Thyroid gland (tissue), 4 donors: ENCODE data around the gene PARP6. TPM values are rescaled to one million over a fixed set of nuclear protein-coding genes. Genes with fewer than 3 reads are reported as not detected.

Experiments used
- DNase-seq, 2 donors: peaks; one replicate each; pipeline ENCODE4 v3.0.0-alpha.2; 2019
- H3K27ac ChIP-seq, 3 donors: fragments of 200-600 bp; sonication (generic); 1 replicate in 2 of 3; 2 replicates in 1 of 3; pipeline ENCODE4 v1.5.1; 2016 to 2019; ENCODE audit warnings: mild to moderate bottlenecking in 1 of 3, moderate library complexity in 1 of 3
- H3K27me3 ChIP-seq: fragments of 200-600 bp; sonication (generic); one replicate; pipeline ENCODE4 v1.5.1; 2019
- H3K36me3 ChIP-seq, 2 donors: fragments of 200-600 bp; sonication (generic); one replicate each; pipeline ENCODE4 v1.5.1; 2016 to 2019
- H3K4me1 ChIP-seq, 2 donors: fragments of 200-600 bp; sonication (generic); one replicate each; pipeline ENCODE4 v1.5.1; 2017 to 2019
- H3K4me3 ChIP-seq, 3 donors: fragments of 200-600 bp; sonication (generic); replicated peaks in 1 of 3; 1 replicate in 2 of 3; 2 replicates in 1 of 3; pipeline ENCODE4 v1.5.1; 2016; ENCODE audit warnings: mild to moderate bottlenecking in 1 of 3
- H3K9me3 ChIP-seq: fragments of 200-600 bp; sonication (generic); one replicate; pipeline ENCODE4 v1.5.1; 2017
- POLR2A ChIP-seq, 2 donors: fragments of 450-650 bp; IDR thresholded peaks; one replicate each; pipeline ENCODE4 v1.6.1; 2017; ENCODE audit warnings: antibody characterized with exemption in 2 of 2, mild to moderate bottlenecking in 2 of 2, moderate library complexity in 1 of 2
- WGBS, 2 donors: methylation state at CpG; one replicate each; pipeline ENCODE4 v1.1.5; 2017; 5-methylcytosine and 5-hydroxymethylcytosine counted together
- intact Hi-C: fragments of 100-400 bp; cut with DNase I; formaldehyde crosslinking; loops from one replicate; pipeline ENCODE4 v1.15.1; 2023
- total RNA-seq, 4 donors: library from RNA; depleted of rRNA; stranded (reverse); fragments of >200 nt; gene quantifications; one replicate each; pipeline ENCODE4 v1.2.3, GENCODE V29; 2016
- TF ChIP-seq, protein P1 (sequence below), 6 experiments: fragments of 200-600 bp in 3 of 6; fragments of 450-650 bp in 3 of 6; sonication (generic) in 3 of 6; IDR thresholded peaks; one replicate each; pipeline ENCODE4 v1.5.1; 2016 to 2019; ENCODE audit warnings: antibody characterized with exemption in 6 of 6, mild to moderate bottlenecking in 2 of 6, inconsistent platforms in 1 of 6, moderate library complexity in 1 of 6

The PARP6 gene
- total RNA-seq, 4 donors from 2014 or later = 54.2 to 98.0 (median 70.4) TPM

DNA sequence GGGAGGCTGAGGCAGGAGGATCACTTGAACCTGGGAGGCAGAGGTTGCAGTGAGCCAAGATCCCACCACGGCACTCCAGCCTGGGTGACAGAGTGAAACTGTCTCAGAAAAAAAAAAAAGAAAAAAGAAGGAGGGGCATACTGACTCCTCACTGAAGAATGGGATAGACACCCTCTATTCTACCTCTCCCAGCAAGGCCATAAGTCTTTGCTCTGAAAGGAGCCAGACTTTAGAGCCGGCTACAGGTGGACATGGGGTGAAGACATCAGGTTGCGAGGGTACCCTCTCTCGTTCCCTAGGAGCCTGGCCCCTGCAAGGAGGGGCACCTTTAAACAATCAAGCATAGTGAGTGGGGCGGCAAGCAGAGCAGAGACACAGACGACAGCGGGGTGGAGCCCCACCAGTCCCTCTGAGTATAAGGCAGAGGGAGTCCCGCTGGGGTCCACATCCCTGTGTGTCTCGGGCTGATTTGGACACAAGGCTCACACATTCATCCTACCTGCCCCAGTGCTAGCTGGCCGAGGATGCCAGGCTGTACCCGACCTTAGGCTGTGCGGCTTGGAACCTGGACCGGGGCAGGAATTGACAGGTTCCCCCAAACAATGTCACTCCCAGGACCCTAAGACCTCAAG, 75.8 kb downstream of the PARP6 start:
- intact Hi-C loops = no loop called here
- TF ChIP-seq POLR2A (IDR thresholded peaks at IDR 0.05) = no peak
- TF ChIP-seq, protein P1, sequence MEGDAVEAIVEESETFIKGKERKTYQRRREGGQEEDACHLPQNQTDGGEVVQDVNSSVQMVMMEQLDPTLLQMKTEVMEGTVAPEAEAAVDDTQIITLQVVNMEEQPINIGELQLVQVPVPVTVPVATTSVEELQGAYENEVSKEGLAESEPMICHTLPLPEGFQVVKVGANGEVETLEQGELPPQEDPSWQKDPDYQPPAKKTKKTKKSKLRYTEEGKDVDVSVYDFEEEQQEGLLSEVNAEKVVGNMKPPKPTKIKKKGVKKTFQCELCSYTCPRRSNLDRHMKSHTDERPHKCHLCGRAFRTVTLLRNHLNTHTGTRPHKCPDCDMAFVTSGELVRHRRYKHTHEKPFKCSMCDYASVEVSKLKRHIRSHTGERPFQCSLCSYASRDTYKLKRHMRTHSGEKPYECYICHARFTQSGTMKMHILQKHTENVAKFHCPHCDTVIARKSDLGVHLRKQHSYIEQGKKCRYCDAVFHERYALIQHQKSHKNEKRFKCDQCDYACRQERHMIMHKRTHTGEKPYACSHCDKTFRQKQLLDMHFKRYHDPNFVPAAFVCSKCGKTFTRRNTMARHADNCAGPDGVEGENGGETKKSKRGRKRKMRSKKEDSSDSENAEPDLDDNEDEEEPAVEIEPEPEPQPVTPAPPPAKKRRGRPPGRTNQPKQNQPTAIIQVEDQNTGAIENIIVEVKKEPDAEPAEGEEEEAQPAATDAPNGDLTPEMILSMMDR (IDR thresholded peaks at IDR 0.05) = no peak
- peak overlapping the region in 1 of 3 donors; percentile 47 for H3K27ac ChIP-seq
- no peak for DNase-seq
- H3K9me3 ChIP-seq = no peaks in the 10 kb centered on the region
- H3K4me3 ChIP-seq = peak overlapping the region in 2 of 3 donors; percentile 6 to 53
- peaks cover 14 to 15% of the 10 kb centered on the region in 2 donors for H3K36me3 ChIP-seq
- WGBS, 2 donors = 72 to 79% methylated on average over 12 to 13 of the region's 13 CpGs
- H3K27me3 ChIP-seq = no peaks in the 10 kb centered on the region
- H3K4me1 ChIP-seq = peaks cover 0 to 22% of the 10 kb centered on the region in 2 donors

DNA sequence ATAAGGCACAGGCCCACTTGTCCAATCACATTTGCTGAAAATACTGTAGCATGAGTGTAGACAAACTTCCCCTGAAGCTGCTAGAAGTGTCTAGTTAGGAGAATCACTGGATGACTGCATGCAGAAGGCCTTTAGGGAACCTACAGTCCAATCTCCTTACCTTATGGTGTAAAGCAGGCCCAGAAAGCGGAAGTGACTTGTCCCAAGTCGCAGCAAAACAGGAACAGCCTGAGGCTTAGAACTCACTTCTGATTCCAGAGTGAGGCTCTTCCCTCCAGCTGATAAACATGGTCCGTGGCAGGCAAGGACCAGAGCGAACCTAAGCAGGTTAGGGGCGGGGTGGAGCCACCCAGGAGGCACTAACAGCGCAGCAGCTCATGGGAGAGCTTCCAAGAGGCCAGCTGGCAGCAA, 77.2 kb downstream of the PARP6 start:
- TF ChIP-seq, protein P1 (IDR thresholded peaks at IDR 0.05) = no peak
- no peak for TF ChIP-seq POLR2A (IDR thresholded peaks at IDR 0.05)
- H3K4me3 ChIP-seq = no peak overlapping the region
- peaks cover 0 to 22% of the 10 kb centered on the region in 2 donors for H3K4me1 ChIP-seq
- no peak overlapping the region for H3K27ac ChIP-seq
- 84 to 93% methylated on average over 3 to 6 of the region's 6 CpGs for WGBS, 2 donors
- H3K9me3 ChIP-seq = no peaks in the 10 kb centered on the region
- intact Hi-C loops = no loop called here
- H3K27me3 ChIP-seq = no peaks in the 10 kb centered on the region
- H3K36me3 ChIP-seq = peaks cover under 1 to 10% of the 10 kb centered on the region in 2 donors
- no peak for DNase-seq

DNA sequence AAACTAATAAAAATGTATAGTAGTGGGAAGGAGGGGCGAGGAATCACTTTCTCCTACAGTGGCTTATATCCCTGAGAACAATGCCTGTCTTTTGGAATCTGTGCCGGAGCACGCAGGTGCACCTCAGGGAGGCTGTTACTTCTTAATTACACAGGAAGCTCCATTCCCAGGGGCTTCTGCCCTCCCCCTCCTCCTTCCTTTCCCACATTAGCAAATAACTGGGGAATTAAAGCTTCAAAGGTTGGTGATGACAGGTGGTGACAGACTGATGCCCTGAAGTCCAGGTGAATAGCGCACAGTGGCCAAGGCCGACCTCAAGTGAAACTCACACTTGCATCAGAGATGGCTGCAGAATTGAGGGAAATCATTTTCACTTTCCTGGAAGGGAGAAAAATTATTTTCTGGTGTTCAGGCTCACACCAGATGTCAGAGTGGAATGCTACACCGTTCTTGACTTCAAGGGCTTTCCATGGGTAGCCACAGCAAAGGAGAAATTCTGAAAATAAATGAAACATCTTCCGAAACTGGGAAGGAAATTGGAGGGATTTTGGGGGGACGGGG, 78.4 kb downstream of the PARP6 start:
- no peak for TF ChIP-seq POLR2A (IDR thresholded peaks at IDR 0.05)
- TF ChIP-seq, protein P1 (IDR thresholded peaks at IDR 0.05) = no peak
- Histone ChIP-seq H3K27ac (no peak overlapping the region), H3K9me3 (no peaks in the 10 kb centered on the region), H3K4me3 (no peak overlapping the region), H3K27me3 (no peaks in the 10 kb centered on the region), H3K36me3 (peaks cover 0 to 3% of the 10 kb centered on the region in 2 donors), H3K4me1 (peaks cover 0 to 15% of the 10 kb centered on the region in 2 donors)
- intact Hi-C loops = no loop called here
- no peak for DNase-seq
- WGBS, 2 donors = 87% methylated on average over 8 of the region's 8 CpGs

DNA sequence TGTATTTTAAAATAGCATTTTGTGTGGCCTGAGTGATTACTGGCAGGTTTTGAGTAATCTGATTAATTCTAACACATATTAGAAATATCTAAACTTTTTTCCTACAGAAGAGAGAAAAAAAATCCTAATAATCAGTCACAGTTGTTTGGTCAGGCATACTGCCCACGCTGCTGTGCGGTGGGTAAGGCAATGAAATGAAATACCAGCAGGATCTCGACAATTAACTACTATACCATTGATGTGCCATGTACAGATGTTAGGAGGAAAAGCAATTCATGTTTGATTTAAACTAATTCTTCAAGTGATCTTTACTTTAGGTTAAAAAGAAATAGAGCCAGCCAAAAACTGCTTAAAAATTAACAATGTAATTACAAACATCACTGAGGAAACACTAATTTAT, 79.9 kb downstream of the PARP6 start:
- H3K4me3 ChIP-seq = no peak overlapping the region
- WGBS, 2 donors = 85 to 89% methylated on average over 3 of the region's 3 CpGs
- peaks cover 0 to 22% of the 10 kb centered on the region in 2 donors for H3K4me1 ChIP-seq
- intact Hi-C loops = no loop called here
- TF ChIP-seq, protein P1 (IDR thresholded peaks at IDR 0.05) = no peak
- no peak for TF ChIP-seq POLR2A (IDR thresholded peaks at IDR 0.05)
- H3K9me3 ChIP-seq = no peaks in the 10 kb centered on the region
- no peak for DNase-seq
- H3K27me3 ChIP-seq = no peaks in the 10 kb centered on the region
- H3K27ac ChIP-seq = no peak overlapping the region
- no peaks in the 10 kb centered on the region for H3K36me3 ChIP-seq

Other genes starting within 250 kb of the PARP6 start
- 100 to 1,000 TPM in 3 of 4 donors, 10 to 100 TPM in 1; 88.5 to 183 (median 115) TPM for gene MYO9A, start 154.4 kb downstream of the PARP6 start, total RNA-seq
- 1 to 10 TPM; 5.1 to 6.7 (median 6.0) TPM for gene SENP8, start 154.2 kb downstream of the PARP6 start, total RNA-seq
- gene GRAMD2A, start 74.8 kb downstream of the PARP6 start, total RNA-seq = 10 to 100 TPM in 1 of 4 donors, 1 to 10 TPM in 3; 8.8 to 26.9 (median 9.0) TPM
- gene PKM, start 41.4 kb downstream of the PARP6 start, total RNA-seq = 100 to 1,000 TPM; 270 to 587 (median 340) TPM
- gene CELF6, start 47.6 kb upstream of the PARP6 start, total RNA-seq = 1 to 10 TPM; 2.3 to 9.8 (median 6.8) TPM
- 100 to 1,000 TPM; 104 to 140 (median 111) TPM for gene HEXA, start 103.5 kb upstream of the PARP6 start, total RNA-seq
- not detected for gene TMEM202, start 125.8 kb upstream of the PARP6 start, total RNA-seq
- 10 to 100 TPM; 42.6 to 90.0 (median 58.5) TPM for gene ARIH1, start 201.8 kb upstream of the PARP6 start, total RNA-seq